IMR-90 (cell line): ENCODE data around the gene FABP7. TPM values are rescaled to one million over a fixed set of nuclear protein-coding genes. Genes with fewer than 3 reads are reported as not detected.

Source experiments
- ATAC-seq: fragments of 200-7000 bp; cut with Tn5 transposase; 2 replicates; pipeline ENCODE4 v1.9.1; 2020; ENCODE audit warnings: low read depth, mild to moderate bottlenecking, moderate library complexity
- BruUV-seq: library from RNA; stranded (reverse); fragments of 400-500 nt; replicated peaks from 2 replicates; lab custom pipeline; 2021; lab: Mats Ljungman, UMichigan
- CTCF ChIA-PET: fragments of 300-600 bp; formaldehyde crosslinking; extraction: SDS; loops from one replicate; lab custom pipeline; 2021; ENCODE audit warnings: antibody characterized with exemption; lab: Yijun Ruan, JAX
- POLR2A ChIA-PET: fragments of 300-600 bp; sonication (Branson Sonifier 250); formaldehyde crosslinking; loops from one replicate; lab custom pipeline; 2022; ENCODE audit warnings: antibody characterized with exemption; ENCODE audit not compliant: unreplicated experiment; lab: Charles Lee
- DNase-seq: peaks from one replicate; pipeline ENCODE4 v3.0.0; 2013
- H2AFZ ChIP-seq: replicated peaks from 2 replicates; pipeline ENCODE3; 2013; ENCODE audit warnings: low read length, mild to moderate bottlenecking; ENCODE audit not compliant: poor library complexity
- H2AK5ac ChIP-seq: 2 replicates; pipeline ENCODE4 v1.6.1; 2013; ENCODE audit warnings: low read depth, low read length, inconsistent platforms
- H2AK9ac ChIP-seq: replicated peaks from 2 replicates; pipeline ENCODE3; 2013; ENCODE audit warnings: mild to moderate bottlenecking, low read depth, low read length, moderate library complexity; ENCODE audit not compliant: poor library complexity
- H2BK120ac ChIP-seq: 2 replicates; pipeline ENCODE4 v1.6.1; 2013; ENCODE audit warnings: low read depth, low read length, inconsistent platforms
- H2BK15ac ChIP-seq: 3 replicates; pipeline ENCODE4 v1.6.1; 2013; ENCODE audit warnings: low read depth, low read length, inconsistent platforms
- H2BK20ac ChIP-seq: 2 replicates; pipeline ENCODE4 v1.6.1; 2013; ENCODE audit warnings: low read depth, mild to moderate bottlenecking, inconsistent platforms, low read length, moderate library complexity
- H2BK5ac ChIP-seq: 2 replicates; pipeline ENCODE4 v1.6.1; 2013; ENCODE audit warnings: mild to moderate bottlenecking, low read depth, low read length, inconsistent platforms; ENCODE audit not compliant: poor library complexity, severe bottlenecking
- H3K14ac ChIP-seq: replicated peaks from 2 replicates; pipeline ENCODE4 v1.6.1; 2013; ENCODE audit warnings: low read depth, low read length, inconsistent platforms
- H3K18ac ChIP-seq: 2 replicates; pipeline ENCODE4 v1.6.1; 2013; ENCODE audit warnings: low read depth, low read length, control low read depth
- H3K23ac ChIP-seq: 2 replicates; pipeline ENCODE4 v1.6.1; 2013; ENCODE audit warnings: low read depth, low read length, inconsistent platforms
- H3K27ac ChIP-seq: 2 replicates; pipeline ENCODE4 v1.5.1; 2013; ENCODE audit warnings: mild to moderate bottlenecking, control low read depth, low read length; ENCODE audit not compliant: insufficient read depth
- H3K27me3 ChIP-seq: 2 replicates; pipeline ENCODE4 v1.6.1; 2013; ENCODE audit warnings: low read length; ENCODE audit not compliant: control insufficient read depth, insufficient read depth
- H3K36me3 ChIP-seq: 2 replicates; pipeline ENCODE4 v1.6.1; 2013; ENCODE audit warnings: low read length, mixed read lengths; ENCODE audit not compliant: control insufficient read depth, insufficient read depth
- H3K4ac ChIP-seq: 2 replicates; pipeline ENCODE4 v1.6.1; 2013; ENCODE audit warnings: low read depth, low read length, inconsistent platforms
- H3K4me1 ChIP-seq: 2 replicates; pipeline ENCODE4 v1.6.1; 2013; ENCODE audit warnings: low read length, mixed read lengths; ENCODE audit not compliant: control insufficient read depth, insufficient read depth
- H3K4me2 ChIP-seq: 2 replicates; pipeline ENCODE4 v1.6.1; 2013; ENCODE audit warnings: low read depth, mild to moderate bottlenecking, control low read depth, low read length, moderate library complexity
- H3K4me3 ChIP-seq: 2 replicates; pipeline ENCODE4 v1.5.1; 2013; ENCODE audit warnings: low read depth, mild to moderate bottlenecking, control low read depth, low read length, moderate library complexity; ENCODE audit not compliant: insufficient read depth
- H3K56ac ChIP-seq: 2 replicates; pipeline ENCODE4 v1.6.1; 2013; ENCODE audit warnings: low read length, inconsistent platforms; ENCODE audit not compliant: insufficient read depth; ENCODE audit errors: extremely low read depth
- H3K79me1 ChIP-seq, 2 experiments: 2 replicates each; pipeline ENCODE4 v1.6.1; 2013; ENCODE audit warnings: low read length in 2 of 2, inconsistent platforms in 1 of 2, low read depth in 1 of 2
- H3K9ac ChIP-seq: 2 replicates; pipeline ENCODE4 v1.6.1; 2013; ENCODE audit warnings: low read depth, low read length, control low read depth
- H3K9me1 ChIP-seq: 2 replicates; pipeline ENCODE4 v1.6.1; 2013; ENCODE audit warnings: low read length, inconsistent platforms; ENCODE audit not compliant: insufficient read depth
- H3K9me3 ChIP-seq: 2 replicates; pipeline ENCODE4 v1.6.1; 2013; ENCODE audit warnings: low read length; ENCODE audit not compliant: control insufficient read depth, insufficient read depth
- H4K20me1 ChIP-seq: 2 replicates; pipeline ENCODE4 v1.6.1; 2013; ENCODE audit warnings: low read length, inconsistent platforms; ENCODE audit not compliant: insufficient read depth
- H4K5ac ChIP-seq: 2 replicates; pipeline ENCODE4 v1.6.1; 2013; ENCODE audit warnings: mild to moderate bottlenecking, low read depth, low read length, control low read depth
- H4K8ac ChIP-seq, 2 experiments: 2 replicates each; pipeline ENCODE4 v1.6.1; 2013; ENCODE audit warnings: low read depth in 2 of 2, low read length in 2 of 2, control low read depth in 1 of 2, inconsistent platforms in 1 of 2
- H4K91ac ChIP-seq: 2 replicates; pipeline ENCODE4 v1.6.1; 2013; ENCODE audit warnings: low read depth, low read length, inconsistent platforms; ENCODE audit not compliant: insufficient read depth
- SMC3 ChIP-seq: fragments of 150-350 bp; IDR thresholded peaks from 2 replicates; pipeline ENCODE4 v1.6.1; 2016; ENCODE audit warnings: low read depth, mild to moderate bottlenecking, antibody characterized with exemption, low read length, moderate library complexity
- WGBS, 2 experiments: methylation state at CpG; one replicate each; pipeline versions ENCODE4 v1.1.5 to v1.1.7; 2013; ENCODE audit warnings: missing lambda C conversion rate in 2 of 2; ENCODE audit not compliant: insufficient read length in 1 of 2; ENCODE audit errors: extremely low coverage in 2 of 2; 5-methylcytosine and 5-hydroxymethylcytosine counted together
- dilution Hi-C: fragments of 300-500 bp; cut with HindIII; formaldehyde crosslinking; loops from one replicate; pipeline ENCODE4 v1.14.3; 2018; ENCODE audit warnings: low sequenced_read_pairs; ENCODE audit not compliant: unreplicated experiment
- in situ Hi-C: fragments of 300-500 bp; cut with MboI; formaldehyde crosslinking; loops from 3 replicates; pipeline ENCODE4 v1.14.3; 2019; ENCODE audit warnings: low sequenced_read_pairs, inconsistent platforms, mixed read lengths
- intact Hi-C: fragments of 100-400 bp; cut with micrococcal nuclease; formaldehyde crosslinking; loops from 2 replicates; pipeline ENCODE4 v1.10.0; 2022
- polyA plus RNA-seq, 3 experiments: library from polyadenylated mRNA; depleted of rRNA; stranded (reverse); fragments of >200 nt; gene quantifications; 2 replicates each; pipeline ENCODE4 v1.2.3, GENCODE V29; 2012; ENCODE audit warnings: low replicate concordance in 1 of 3
- total RNA-seq: library from RNA; depleted of rRNA; stranded (reverse); fragments of >200 nt; gene quantifications from 2 replicates; pipeline ENCODE4 v1.2.3, GENCODE V29; 2012
- TF ChIP-seq, protein P1 (sequence below): conservative IDR thresholded peaks from 2 replicates; pipeline ENCODE4 v1.5.1; 2012; ENCODE audit warnings: mild to moderate bottlenecking, low read depth, low read length, improper control_type of control experiment
- TF ChIP-seq, protein P2 (sequence below): fragments of 150-350 bp; IDR thresholded peaks from 2 replicates; pipeline ENCODE4 v1.6.1; 2017; ENCODE audit warnings: mild to moderate bottlenecking, antibody characterized with exemption, low read length, low read depth

The FABP7 gene
- total and polyA plus RNA-seq, 2 of the 4 experiments (the other 2 are of a cell fraction): not detected

DNA sequence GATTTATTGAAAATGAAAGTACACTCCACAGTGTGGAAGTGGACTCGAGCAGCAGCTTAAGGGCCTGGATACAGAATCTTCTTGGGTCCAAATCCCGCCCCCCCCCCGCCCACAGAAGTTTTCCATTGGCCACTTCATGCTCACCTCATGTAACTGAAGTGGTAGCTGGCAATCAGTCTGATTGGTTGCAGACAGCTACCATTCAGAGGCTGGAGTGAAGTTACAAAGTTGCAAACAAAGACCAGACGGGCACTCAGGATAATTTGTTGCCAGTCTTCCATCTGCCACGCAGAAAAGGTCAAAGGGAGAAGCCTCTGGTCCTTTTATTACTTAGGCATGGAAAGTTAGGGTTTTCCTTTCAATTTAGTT lies 25.8 kb upstream of the FABP7 start (continued):
- TF ChIP-seq, protein P1, sequence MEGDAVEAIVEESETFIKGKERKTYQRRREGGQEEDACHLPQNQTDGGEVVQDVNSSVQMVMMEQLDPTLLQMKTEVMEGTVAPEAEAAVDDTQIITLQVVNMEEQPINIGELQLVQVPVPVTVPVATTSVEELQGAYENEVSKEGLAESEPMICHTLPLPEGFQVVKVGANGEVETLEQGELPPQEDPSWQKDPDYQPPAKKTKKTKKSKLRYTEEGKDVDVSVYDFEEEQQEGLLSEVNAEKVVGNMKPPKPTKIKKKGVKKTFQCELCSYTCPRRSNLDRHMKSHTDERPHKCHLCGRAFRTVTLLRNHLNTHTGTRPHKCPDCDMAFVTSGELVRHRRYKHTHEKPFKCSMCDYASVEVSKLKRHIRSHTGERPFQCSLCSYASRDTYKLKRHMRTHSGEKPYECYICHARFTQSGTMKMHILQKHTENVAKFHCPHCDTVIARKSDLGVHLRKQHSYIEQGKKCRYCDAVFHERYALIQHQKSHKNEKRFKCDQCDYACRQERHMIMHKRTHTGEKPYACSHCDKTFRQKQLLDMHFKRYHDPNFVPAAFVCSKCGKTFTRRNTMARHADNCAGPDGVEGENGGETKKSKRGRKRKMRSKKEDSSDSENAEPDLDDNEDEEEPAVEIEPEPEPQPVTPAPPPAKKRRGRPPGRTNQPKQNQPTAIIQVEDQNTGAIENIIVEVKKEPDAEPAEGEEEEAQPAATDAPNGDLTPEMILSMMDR: no peak
- TF ChIP-seq, protein P2, sequence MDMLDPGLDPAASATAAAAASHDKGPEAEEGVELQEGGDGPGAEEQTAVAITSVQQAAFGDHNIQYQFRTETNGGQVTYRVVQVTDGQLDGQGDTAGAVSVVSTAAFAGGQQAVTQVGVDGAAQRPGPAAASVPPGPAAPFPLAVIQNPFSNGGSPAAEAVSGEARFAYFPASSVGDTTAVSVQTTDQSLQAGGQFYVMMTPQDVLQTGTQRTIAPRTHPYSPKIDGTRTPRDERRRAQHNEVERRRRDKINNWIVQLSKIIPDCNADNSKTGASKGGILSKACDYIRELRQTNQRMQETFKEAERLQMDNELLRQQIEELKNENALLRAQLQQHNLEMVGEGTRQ: no peak

DNA sequence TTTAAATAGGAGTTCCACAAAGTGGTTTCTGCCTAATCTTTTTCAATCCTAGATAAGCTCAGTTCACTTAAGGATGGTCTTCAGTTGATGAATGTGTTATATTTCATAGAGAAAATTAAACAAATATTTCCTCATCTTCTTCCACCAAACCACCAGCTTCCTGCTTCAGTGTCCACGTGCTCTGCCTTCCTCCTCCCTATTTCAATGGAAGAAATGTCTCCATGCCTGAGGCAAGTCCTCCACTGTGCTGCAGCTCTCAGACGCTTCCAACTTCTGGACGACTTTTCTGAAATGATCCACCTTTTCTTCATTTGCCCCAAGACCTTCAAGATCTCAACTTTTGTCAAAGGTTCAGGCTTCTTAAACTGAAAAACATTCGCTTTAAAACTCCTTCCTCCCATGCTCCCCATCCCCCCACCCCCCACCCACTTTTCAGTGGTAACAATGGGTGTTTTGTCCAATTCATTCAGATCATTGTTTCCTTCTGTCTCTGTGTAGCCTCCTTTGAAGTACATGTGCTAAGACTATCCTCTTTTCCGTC lies 25.3 kb upstream of the FABP7 start:
- no peak overlapping the region for H4K8ac ChIP-seq
- ChIA-PET CTCF (no interaction called here), POLR2A (no interaction called here)
- no peaks in the 10 kb centered on the region; the same call in 1 of the 2 replicates for H3K27me3 ChIP-seq
- H3K9me1 ChIP-seq: no peaks in the 10 kb centered on the region
- no peak overlapping the region for H3K56ac ChIP-seq
- H2AFZ ChIP-seq: no peak overlapping the region
- H2AK9ac ChIP-seq: no peak overlapping the region
- no peak overlapping the region for H3K14ac ChIP-seq
- no peak overlapping the region for H3K23ac ChIP-seq
- no peak overlapping the region for H2BK15ac ChIP-seq
- no peak overlapping the region for H3K4ac ChIP-seq
- H2BK120ac ChIP-seq: no peak overlapping the region
- H3K18ac ChIP-seq: no peak overlapping the region
- H4K5ac ChIP-seq: no peak overlapping the region
- no peak overlapping the region for H2BK20ac ChIP-seq
- H3K4me2 ChIP-seq: no peak overlapping the region
- intact Hi-C loops (loop anchor here (5.0 kb wide), 1 partner anchor 33 kb away; the partner anchor contains the start of gene SMPDL3A), dilution Hi-C loops (no loop called here), in situ Hi-C loops (no loop called here)
- H4K20me1 ChIP-seq: no peaks in the 10 kb centered on the region
- no peak for TF ChIP-seq SMC3
- no peak overlapping the region for H3K27ac ChIP-seq
- no peak overlapping the region for H2BK5ac ChIP-seq
- 72% methylated on average over 3 of the region's 5 CpGs; no CpG with 5 or more reads in 1 of the 2 experiments for WGBS, 2 experiments
- no peaks in the 10 kb centered on the region for H3K36me3 ChIP-seq
- H3K9me3 ChIP-seq: no peaks in the 10 kb centered on the region
- BruUV-seq: no TSS peak
- ATAC-seq (no peak), DNase-seq (no peak)
- H2AK5ac ChIP-seq: no peak overlapping the region
- peaks cover 2% of the 10 kb centered on the region; the same call in 1 of the 2 replicates for H3K4me1 ChIP-seq
- H3K79me1 ChIP-seq: no peaks in the 10 kb centered on the region
- H4K91ac ChIP-seq: no peak overlapping the region
- H3K4me3 ChIP-seq: no peak overlapping the region
- no peak overlapping the region for H3K9ac ChIP-seq
